Stimulated activated CD4-positive, alpha-beta T cell treated with anti-CD3 and anti-CD28 coated beads, Interleukin-4, amount 100 ng/mL, for 1 hour (primary cell): ENCODE data around the gene RAC2.

Experiments
- DNase-seq: peaks from one replicate; pipeline ENCODE4 v3.0.0-alpha.2; 2020

The RAC2 gene

GRCh38 chr22:37184816-37185541, 59.1 kb downstream of the RAC2 start:
- no peak for DNase-seq

GRCh38 chr22:37184380-37184755, 59.7 kb downstream of the RAC2 start:
- DNase-seq: no peak

GRCh38 chr22:37183432-37184379, 60.4 kb downstream of the RAC2 start:
- no peak for DNase-seq

GRCh38 chr22:37182949-37183245, 61.2 kb downstream of the RAC2 start:
- no peak for DNase-seq

GRCh38 chr22:37182101-37182948, 61.7 kb downstream of the RAC2 start:
- DNase-seq: no peak

GRCh38 chr22:37181681-37182080, 62.4 kb downstream of the RAC2 start:
- DNase-seq: no peak

GRCh38 chr22:37180531-37181231, 63.4 kb downstream of the RAC2 start:
- no peak for DNase-seq

GRCh38 chr22:37179622-37180420, 64.2 kb downstream of the RAC2 start:
- no peak for DNase-seq

GRCh38 chr22:37179126-37179470, 65.0 kb downstream of the RAC2 start:
- DNase-seq: no peak

- no peak for DNase-seq
These were observed 65.5 kb downstream of the RAC2 start for GRCh38 chr22:37178350-37179125.

GRCh38 chr22:37177755-37178154, 66.3 kb downstream of the RAC2 start:
- DNase-seq: no peak

- no peak for DNase-seq
These were observed 66.8 kb downstream of the RAC2 start for GRCh38 chr22:37177221-37177620.

- no peak for DNase-seq
These were observed 67.5 kb downstream of the RAC2 start for GRCh38 chr22:37176464-37177061.

GRCh38 chr22:37175414-37176281, 68.4 kb downstream of the RAC2 start:
- DNase-seq: no peak
